K562 (cell line): ENCODE data around the gene LAGE3.

ENCODE experiments used
- BRCA1 ChIP-seq, 2 experiments: fragments of 450-650 bp in 1 of 2; sonication (generic) in 1 of 2; formaldehyde crosslinking in 1 of 2; IDR thresholded peaks; 2 replicates each; pipeline versions ENCODE4 v1.5.0 to v1.6.1; 2017 to 2020; ENCODE audit warnings: mild to moderate bottlenecking in 1 of 2, missing genetic modification reagents in 1 of 2
- BRD9 ChIP-seq: fragments of 450-650 bp; IDR thresholded peaks from 2 replicates; pipeline ENCODE4 v1.6.1; 2018; ENCODE audit warnings: low read depth; ENCODE audit not compliant: partially characterized antibody
- BRF1 ChIP-seq: IDR thresholded peaks from 3 replicates; pipeline ENCODE4 v1.6.1; 2011; ENCODE audit warnings: borderline replicate concordance, mild to moderate bottlenecking; ENCODE audit not compliant: insufficient read length; ENCODE audit errors: extremely low read depth
- EHMT2 ChIP-seq: fragments of 450-650 bp; IDR thresholded peaks from 2 replicates; pipeline ENCODE4 v1.6.1; 2018; ENCODE audit warnings: antibody characterized with exemption
- EZH2 ChIP-seq: IDR thresholded peaks from 2 replicates; pipeline ENCODE4 v1.6.1; 2012; ENCODE audit warnings: low read depth, mild to moderate bottlenecking, inconsistent platforms, low read length, borderline replicate concordance
- SMAD1 ChIP-seq: fragments of 150-350 bp; IDR thresholded peaks from 2 replicates; pipeline ENCODE4 v1.6.1; 2014; ENCODE audit warnings: low read length, low read depth; ENCODE audit not compliant: partially characterized antibody
- SMARCE1 ChIP-seq: fragments of 450-650 bp; IDR thresholded peaks from 2 replicates; pipeline ENCODE4 v1.7.1; 2016; ENCODE audit warnings: mild to moderate bottlenecking
- ZBTB33 ChIP-seq: sonication (generic); formaldehyde crosslinking; IDR thresholded peaks from 2 replicates; pipeline ENCODE4 v1.8.1; 2023; ENCODE audit warnings: mild to moderate bottlenecking, missing genetic modification reagents

- no peak for TF ChIP-seq BRCA1 (IDR thresholded peaks at IDR 0.05)
- TF ChIP-seq BRCA1 (CRISPR knock-in tag; IDR thresholded peaks at IDR 0.05), result no peak
- no peak for TF ChIP-seq BRD9
- no peak for TF ChIP-seq ZBTB33 (CRISPR knock-in tag)
- no peak for TF ChIP-seq BRF1
- no peak for TF ChIP-seq SMARCE1
- no peak for TF ChIP-seq EHMT2
- no peak for TF ChIP-seq SMAD1
- TF ChIP-seq EZH2, result no peak
Measured at GRCh38 chrX:154436983-154437752, 41.9 kb downstream of the LAGE3 start, which contains the start of gene GDI1.
